GM21390 (cell line): ENCODE measurements around the gene FAF1.

Experiments
- ATAC-seq: cut with Tn5 transposase; IDR thresholded peaks from one replicate; pipeline ENCODE4 v1.9.1; 2021; ENCODE audit not compliant: unreplicated experiment

FAF1 gene

GRCh38 chr1:50508040-50508586, 452.0 kb downstream of the FAF1 start:
- ATAC-seq, result no peak

- no peak for ATAC-seq
Measured at GRCh38 chr1:50505427-50505826, 454.6 kb downstream of the FAF1 start.

GRCh38 chr1:50503515-50503914, 456.6 kb downstream of the FAF1 start:
- ATAC-seq, result no peak

- ATAC-seq, result peak; percentile 69
Measured at GRCh38 chr1:50502147-50502546, 457.9 kb downstream of the FAF1 start.

- no peak for ATAC-seq
Measured at GRCh38 chr1:50497007-50497406, 463.1 kb downstream of the FAF1 start.

GRCh38 chr1:50493710-50494109, 466.4 kb downstream of the FAF1 start:
- no peak for ATAC-seq

GRCh38 chr1:50492142-50492541, 467.9 kb downstream of the FAF1 start:
- no peak for ATAC-seq

- ATAC-seq, result peak; percentile 59
Measured at GRCh38 chr1:50491142-50491541, 468.9 kb downstream of the FAF1 start.

- peak; percentile 44 for ATAC-seq
Measured at GRCh38 chr1:50490640-50491039, 469.4 kb downstream of the FAF1 start.

GRCh38 chr1:50488876-50489275, 471.2 kb downstream of the FAF1 start:
- ATAC-seq, result no peak

GRCh38 chr1:50488356-50488755, 471.7 kb downstream of the FAF1 start:
- ATAC-seq, result no peak

GRCh38 chr1:50487725-50488124, 472.3 kb downstream of the FAF1 start:
- ATAC-seq, result no peak

- ATAC-seq, result no peak
Measured at GRCh38 chr1:50481142-50481736, 478.8 kb downstream of the FAF1 start.

- ATAC-seq, result peak; percentile 75
Measured at GRCh38 chr1:50476800-50477199, 483.3 kb downstream of the FAF1 start.

GRCh38 chr1:50474859-50475809, 484.9 kb downstream of the FAF1 start:
- no peak for ATAC-seq

GRCh38 chr1:50473513-50473912, 486.6 kb downstream of the FAF1 start:
- no peak for ATAC-seq

GRCh38 chr1:50471967-50472366, 488.1 kb downstream of the FAF1 start:
- ATAC-seq, result no peak

- no peak for ATAC-seq
Measured at GRCh38 chr1:50462964-50463363, 497.1 kb downstream of the FAF1 start.

- ATAC-seq, result no peak
Measured at GRCh38 chr1:50458507-50458906, 501.6 kb downstream of the FAF1 start.

GRCh38 chr1:50454911-50455310, 505.2 kb downstream of the FAF1 start:
- no peak for ATAC-seq

- no peak for ATAC-seq
Measured at GRCh38 chr1:50453266-50453665, 506.8 kb downstream of the FAF1 start.

- no peak for ATAC-seq
Measured at GRCh38 chr1:50452700-50453099, 507.4 kb downstream of the FAF1 start.
